Activated CD4-positive, CD25-positive, alpha-beta regulatory T cell (primary cell): ENCODE results near the gene CDR2.
"Not testable (repeated sequence)": the region's sequence is repeated elsewhere in the genome, so short reads cannot be mapped to it uniquely, and the experiment has no call there.

Source experiments
- DNase-seq, 4 experiments: peaks; one replicate each; lab custom pipeline; 2025; lab: John Stamatoyannopoulos, UW

CDR2 gene

GRCh38 chr16:22374311-22375116 is at the start of gene CDR2:
Gene CDR2, minus strand, starts transcription at chr16:22374619. Its CDS starts 310 bp downstream, at chr16:22374309.
- DNase-seq, result peak; percentile 93 to 96 (median 95)

- DNase-seq, result no peak
Measured at GRCh38 chr16:22423716-22424115, 49.3 kb upstream of the CDR2 start.

DNA sequence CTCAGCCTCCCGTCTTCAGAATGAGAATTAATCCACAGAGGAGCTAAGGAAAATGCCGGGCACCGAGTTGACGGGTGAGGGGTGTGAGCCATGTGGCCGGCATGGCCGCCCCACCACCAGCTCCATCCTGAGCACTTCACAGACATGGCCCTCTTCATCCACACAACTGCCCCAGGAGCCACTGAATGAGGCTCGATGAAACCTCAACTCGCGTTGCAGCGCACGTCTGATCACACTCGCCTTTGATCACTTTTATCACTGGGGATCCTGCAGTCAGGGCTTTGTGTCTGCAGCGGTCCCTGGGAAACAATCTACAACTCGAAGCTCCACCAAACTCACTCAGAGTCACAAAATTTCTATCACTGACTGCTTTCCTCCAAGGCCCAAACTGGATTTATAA is 46.7 kb upstream of the CDR2 start:
- DNase-seq, result no peak

DNA sequence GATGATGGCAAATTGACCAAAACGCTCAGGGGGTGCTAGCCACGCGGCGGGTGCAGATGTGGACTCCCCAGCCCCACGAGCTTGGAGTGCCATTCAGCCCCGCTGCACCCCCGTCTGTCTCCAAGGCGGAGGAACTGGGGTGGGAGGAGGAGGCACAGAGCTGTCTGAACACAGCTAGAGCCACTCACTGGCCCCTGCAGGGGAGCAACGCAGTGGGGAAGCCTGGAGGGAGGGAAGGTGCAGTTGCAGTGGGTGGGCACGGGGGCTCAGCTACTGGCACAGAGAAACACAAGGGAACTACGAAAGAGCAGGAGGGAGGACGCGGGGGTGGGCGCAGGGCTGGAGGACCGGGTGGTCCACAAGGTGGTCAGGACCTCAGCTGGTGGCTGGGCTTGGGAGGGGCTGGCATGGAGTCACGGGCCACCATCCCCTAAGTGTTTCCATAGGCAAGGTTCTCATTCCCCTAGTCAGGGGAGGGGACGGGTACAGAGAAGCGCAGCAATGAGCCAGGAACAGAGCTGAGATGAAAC is 46.3 kb upstream of the CDR2 start:
- no peak for DNase-seq

GRCh38 chr16:22419908-22420307 is 45.5 kb upstream of the CDR2 start:
- no peak for DNase-seq

GRCh38 chr16:22418826-22419225 is 44.4 kb upstream of the CDR2 start:
- DNase-seq, result no peak

- DNase-seq, result not testable (repeated sequence)
Measured at GRCh38 chr16:22417798-22418197, 43.4 kb upstream of the CDR2 start.

GRCh38 chr16:22417019-22417418 is 42.6 kb upstream of the CDR2 start:
- DNase-seq, result no peak

- DNase-seq, result no peak
Measured at GRCh38 chr16:22413819-22414218, 39.4 kb upstream of the CDR2 start.

- DNase-seq, result no peak
Measured at GRCh38 chr16:22407486-22407885, 33.1 kb upstream of the CDR2 start.

DNA sequence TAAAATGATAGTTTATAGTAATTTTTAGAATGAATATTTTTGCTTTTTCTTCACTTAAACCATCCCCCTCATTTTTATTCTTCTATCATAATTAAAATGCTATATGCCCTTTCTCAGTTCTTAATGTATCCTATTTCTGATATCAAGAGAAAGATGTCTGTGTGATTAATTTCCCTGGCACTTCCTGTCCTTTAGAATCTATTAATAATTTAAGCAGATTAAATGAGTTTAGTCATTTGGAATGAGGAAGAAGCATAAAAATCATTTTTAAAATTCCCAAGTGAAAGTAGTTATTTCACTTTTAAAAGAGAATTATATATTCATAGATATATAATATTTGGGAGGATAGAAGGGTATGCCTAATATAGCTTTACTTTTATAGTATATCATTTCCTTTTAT is 27.8 kb upstream of the CDR2 start:
- DNase-seq, result no peak

GRCh38 chr16:22400900-22401299 is 26.5 kb upstream of the CDR2 start:
- no peak for DNase-seq

GRCh38 chr16:22397931-22398330 is 23.5 kb upstream of the CDR2 start:
- no peak for DNase-seq

DNA sequence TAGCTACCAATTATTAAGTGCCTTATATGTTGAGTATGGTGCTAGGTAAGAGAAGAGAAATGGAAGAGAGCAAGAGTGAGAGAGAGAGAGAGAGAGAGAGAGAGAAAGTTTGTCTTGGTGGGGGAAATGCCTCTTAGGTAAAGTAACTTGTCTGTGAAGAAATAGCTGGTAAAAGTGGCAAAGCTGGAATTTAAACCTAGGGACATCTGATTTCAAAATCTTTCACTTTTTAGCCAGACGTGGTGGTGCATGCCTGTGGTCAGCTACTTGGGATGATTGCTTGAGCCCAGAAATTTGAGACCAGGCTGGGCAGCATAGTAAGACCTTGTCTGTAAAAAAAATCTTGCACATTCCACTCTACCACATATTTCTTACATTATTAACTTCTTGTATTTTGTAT is 23.0 kb upstream of the CDR2 start:
- DNase-seq, result no peak

- no peak for DNase-seq
Measured at GRCh38 chr16:22395960-22396359, 21.5 kb upstream of the CDR2 start.

GRCh38 chr16:22394121-22394520 is 19.7 kb upstream of the CDR2 start:
- no peak for DNase-seq

DNA sequence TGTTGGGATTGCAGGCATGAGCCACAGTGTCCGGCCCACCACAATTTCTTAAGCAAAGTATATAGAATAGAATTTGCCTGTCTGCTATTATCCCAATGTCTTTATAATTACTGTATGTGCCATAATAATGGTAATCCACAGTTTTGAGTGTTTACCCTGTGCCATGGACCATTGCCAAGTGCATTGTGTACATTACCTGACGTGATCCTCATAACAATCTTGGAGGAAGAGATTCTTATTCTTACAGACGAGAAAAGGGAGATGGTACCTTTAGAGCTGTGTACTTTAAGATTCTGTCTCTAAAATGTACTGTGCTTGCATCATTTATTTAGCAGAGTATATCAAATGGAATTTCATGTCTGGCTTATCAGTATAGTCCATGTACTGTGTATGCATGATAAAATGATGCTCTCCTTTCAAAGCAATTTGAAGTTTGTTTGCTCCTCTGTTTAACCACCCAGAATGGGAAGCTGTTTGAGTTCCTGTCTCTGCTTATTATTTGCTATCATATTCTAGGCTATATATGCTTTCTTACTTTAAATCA is 13.8 kb upstream of the CDR2 start:
- no peak for DNase-seq

DNA sequence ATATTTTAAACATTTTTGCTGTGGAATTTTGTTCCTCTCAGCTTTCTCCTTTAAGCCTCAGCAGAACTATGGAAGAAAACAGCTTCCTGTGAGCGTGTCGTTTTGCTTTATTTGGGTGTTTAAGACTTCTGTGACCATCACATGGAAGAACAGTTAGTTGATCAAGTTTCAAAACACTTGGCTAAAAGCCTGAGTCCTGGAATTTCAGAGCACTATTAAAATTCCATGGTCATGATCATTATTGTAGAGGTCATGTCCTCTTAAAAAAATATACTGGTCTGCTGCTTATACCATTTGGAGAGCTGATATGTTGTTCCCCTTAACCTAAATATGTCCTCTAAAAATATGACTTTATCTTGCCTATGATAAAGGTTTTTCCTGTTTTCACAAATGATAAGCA is 12.6 kb upstream of the CDR2 start:
- DNase-seq, result no peak

DNA sequence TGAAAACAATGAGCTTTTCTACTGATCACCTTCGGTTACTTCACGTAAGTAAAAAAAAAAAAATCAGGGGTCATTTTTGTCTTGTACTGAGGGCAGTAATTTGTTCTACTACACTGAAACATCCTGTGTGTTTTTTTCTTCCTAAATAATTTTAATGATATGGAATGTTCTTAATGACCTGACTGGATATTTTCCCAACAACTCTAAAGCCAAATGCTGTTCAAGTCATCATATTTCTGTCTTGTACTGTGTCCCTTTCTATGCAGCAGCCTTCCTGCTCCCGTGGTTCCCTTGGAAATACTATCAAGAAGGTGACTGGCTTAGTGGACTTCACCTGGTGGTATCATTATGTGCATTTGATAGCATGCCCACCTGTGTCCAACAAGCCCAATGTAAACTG is 10.8 kb upstream of the CDR2 start:
- no peak for DNase-seq

GRCh38 chr16:22383827-22384226 is 9.4 kb upstream of the CDR2 start:
- DNase-seq, result no peak

DNA sequence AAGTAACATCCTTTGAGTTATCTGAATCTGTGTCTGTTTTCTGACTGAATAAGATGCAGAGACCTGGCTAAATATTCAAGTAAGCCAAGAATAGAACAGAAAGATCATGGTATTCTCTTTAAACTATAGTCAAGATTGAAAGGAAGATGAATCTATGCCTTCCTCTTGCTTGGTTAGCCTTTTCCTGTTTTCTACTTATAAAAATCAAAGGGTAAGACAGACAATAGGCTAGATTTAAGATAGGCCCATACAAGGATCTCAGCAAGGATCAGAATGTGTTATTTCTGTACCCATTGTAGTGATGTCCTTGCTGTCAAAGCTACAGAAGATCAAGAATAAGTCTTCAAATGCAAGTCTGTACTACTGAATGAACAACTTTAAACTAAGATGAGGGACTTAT is 7.0 kb upstream of the CDR2 start:
- DNase-seq, result no peak

GRCh38 chr16:22380529-22380928 is 6.1 kb upstream of the CDR2 start:
- no peak for DNase-seq

GRCh38 chr16:22379656-22380055 is 5.2 kb upstream of the CDR2 start:
- DNase-seq, result no peak
